ENCODE measurements around the gene ATG7. TPM values are rescaled to one million over a fixed set of nuclear protein-coding genes. Genes with fewer than 3 reads are reported as not detected.

Gene ATG7
- total RNA-seq, 3 donors from 2014 or later (not counting 1 experiment from before 2014, with no cell fraction given): 55.3 to 72.9 (median 68.6) TPM

DNA sequence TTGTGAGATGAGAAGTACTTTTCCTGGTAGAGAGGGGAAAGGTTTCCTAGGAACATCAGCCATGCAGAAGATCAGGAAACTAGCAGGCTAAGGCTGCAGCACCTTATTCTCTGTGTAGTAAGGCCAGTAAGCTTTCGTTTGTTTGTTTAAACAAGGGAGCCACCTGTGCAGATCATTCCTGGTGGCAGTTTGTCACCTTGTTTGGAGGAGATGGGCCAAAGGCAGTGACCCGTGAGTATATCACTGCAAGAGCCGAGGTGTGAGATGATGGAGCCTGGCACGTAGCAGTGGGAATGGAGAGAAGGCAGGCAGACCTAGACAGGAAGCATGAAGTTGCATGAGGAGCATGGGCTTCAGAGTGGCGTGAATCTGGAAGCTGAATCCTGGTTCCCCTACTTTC is 19.6 kb downstream of the ATG7 start:
- peak overlapping the region; percentile 74 for H3K4me3 Mint-ChIP-seq
- intact Hi-C loops (cut with micrococcal nuclease): loop anchor here (1.0 to 5.0 kb wide), 4 partner anchors 9 to 350 kb away; partner anchors contain the start of genes ATG7 and VGLL4

GRCh38 chr3:11297126-11297525 is 24.9 kb downstream of the ATG7 start:
- intact Hi-C loops (cut with micrococcal nuclease): no loop called here
- Histone ChIP-seq H3K36me3 (ENCODE audit: control insufficient read depth, insufficient read depth, low read length) (peaks cover 21% of the 10 kb centered on the region), H3K27me3 (ENCODE audit: control insufficient read depth, insufficient read depth, low read length) (no peaks in the 10 kb centered on the region), H3K4me3 (ENCODE audit: low read length) (no peak overlapping the region), H3K4me1 (ENCODE audit: control insufficient read depth, insufficient read depth, low read length) (peaks cover 12% of the 10 kb centered on the region), H3K9me3 (ENCODE audit: control insufficient read depth, insufficient read depth, low read length) (no peaks in the 10 kb centered on the region), H3K27ac (ENCODE audit: low read length) (no peak overlapping the region)
- Mint-ChIP-seq H3K27me3 (ENCODE audit: low read depth in 2 of 2) (no peaks in the 10 kb centered on the region), H3K4me3 (no peak overlapping the region), H3K4me1 (peaks cover 39 to 41% of the 10 kb centered on the region in 2 donors), H3K9me3 (no peaks in the 10 kb centered on the region), H3K27ac (peak overlapping the region in 1 of 2 donors; percentile 61), H3K36me3 (no peaks in the 10 kb centered on the region)
- TF ChIP-seq CTCF (IDR thresholded peaks at IDR 0.05): no peak
- ATAC-seq (no peak), DNase-seq (no peak)
- 96% methylated on average over 4 of the region's 4 CpGs for WGBS (ENCODE audit: insufficient coverage)

More for the DNA sequence above, 19.6 kb downstream of the ATG7 start:
- no peak for TF ChIP-seq CTCF (IDR thresholded peaks at IDR 0.05)
- Mint-ChIP-seq H3K4me1 (peaks cover 64 to 66% of the 10 kb centered on the region in 2 donors), H3K27me3 (ENCODE audit: low read depth in 2 of 2) (no peaks in the 10 kb centered on the region), H3K27ac (peak overlapping the region; percentile 94), H3K36me3 (no peaks in the 10 kb centered on the region), H3K9me3 (no peaks in the 10 kb centered on the region)
- peak overlapping the region; percentile 89 for H3K27ac ChIP-seq (ENCODE audit: low read length)
- H3K4me3 ChIP-seq (ENCODE audit: low read length): no peak overlapping the region
- H3K27me3 ChIP-seq (ENCODE audit: control insufficient read depth, insufficient read depth, low read length): no peaks in the 10 kb centered on the region
- H3K36me3 ChIP-seq (ENCODE audit: control insufficient read depth, insufficient read depth, low read length): no peaks in the 10 kb centered on the region
- H3K9me3 ChIP-seq (ENCODE audit: control insufficient read depth, insufficient read depth, low read length): no peaks in the 10 kb centered on the region
- H3K4me1 ChIP-seq (ENCODE audit: control insufficient read depth, insufficient read depth, low read length): peaks cover 36% of the 10 kb centered on the region
- 66% methylated on average over 4 of the region's 5 CpGs for WGBS (ENCODE audit: insufficient coverage)
- no peak for ATAC-seq
- DNase-seq: peak in 1 of 2 donors; percentile 28

GRCh38 chr3:11300970-11301369 is 28.8 kb downstream of the ATG7 start:
- H3K27me3 ChIP-seq (ENCODE audit: control insufficient read depth, insufficient read depth, low read length): no peaks in the 10 kb centered on the region
- intact Hi-C loops (cut with micrococcal nuclease): loop anchor here (1.0 kb wide), 2 partner anchors 10 to 29 kb away; partner anchors contain the start of gene ATG7
- peak; percentile 96 to 98 (median 96) for ATAC-seq
- H3K36me3 ChIP-seq (ENCODE audit: control insufficient read depth, insufficient read depth, low read length): peaks cover 24% of the 10 kb centered on the region
- Mint-ChIP-seq H3K27ac (peak overlapping the region; percentile 90 to 92), H3K36me3 (peaks cover 7% of the 10 kb centered on the region), H3K27me3 (ENCODE audit: low read depth in 2 of 2) (no peaks in the 10 kb centered on the region), H3K4me3 (peak overlapping the region; percentile 59), H3K9me3 (no peaks in the 10 kb centered on the region), H3K4me1 (peaks cover 42 to 44% of the 10 kb centered on the region in 2 donors)
- DNase-seq: peak in 1 of 2 donors; percentile 48
- WGBS (ENCODE audit: insufficient coverage): 52% methylated on average over 3 of the region's 3 CpGs
- H3K27ac ChIP-seq (ENCODE audit: low read length): peak overlapping the region; percentile 84
- no peak overlapping the region for H3K4me3 ChIP-seq (ENCODE audit: low read length)
- H3K9me3 ChIP-seq (ENCODE audit: control insufficient read depth, insufficient read depth, low read length): no peaks in the 10 kb centered on the region
- TF ChIP-seq CTCF (IDR thresholded peaks at IDR 0.05): no peak
- H3K4me1 ChIP-seq (ENCODE audit: control insufficient read depth, insufficient read depth, low read length): peaks cover 8% of the 10 kb centered on the region

- no peak for DNase-seq
- peaks cover 33% of the 10 kb centered on the region for H3K36me3 ChIP-seq (ENCODE audit: control insufficient read depth, insufficient read depth, low read length)
- Mint-ChIP-seq H3K9me3 (no peaks in the 10 kb centered on the region), H3K4me1 (peaks cover 42 to 48% of the 10 kb centered on the region in 2 donors), H3K4me3 (peak overlapping the region; percentile 43), H3K36me3 (peaks cover 7% of the 10 kb centered on the region), H3K27me3 (ENCODE audit: low read depth in 2 of 2) (no peaks in the 10 kb centered on the region), H3K27ac (peak overlapping the region; percentile 36 to 90)
- H3K27ac ChIP-seq (ENCODE audit: low read length): no peak overlapping the region
- H3K4me3 ChIP-seq (ENCODE audit: low read length): no peak overlapping the region
- no peaks in the 10 kb centered on the region for H3K9me3 ChIP-seq (ENCODE audit: control insufficient read depth, insufficient read depth, low read length)
- no peaks in the 10 kb centered on the region for H3K27me3 ChIP-seq (ENCODE audit: control insufficient read depth, insufficient read depth, low read length)
- TF ChIP-seq CTCF (IDR thresholded peaks at IDR 0.05): no peak
- H3K4me1 ChIP-seq (ENCODE audit: control insufficient read depth, insufficient read depth, low read length): peaks cover 23% of the 10 kb centered on the region
- no peak for ATAC-seq
- intact Hi-C loops (cut with micrococcal nuclease): no loop called here
Observed at GRCh38 chr3:11302444-11302843, 30.2 kb downstream of the ATG7 start.

Measured in natural killer cell (primary cell).